ENCODE measurements around the gene CSAD.

The CSAD gene

DNA sequence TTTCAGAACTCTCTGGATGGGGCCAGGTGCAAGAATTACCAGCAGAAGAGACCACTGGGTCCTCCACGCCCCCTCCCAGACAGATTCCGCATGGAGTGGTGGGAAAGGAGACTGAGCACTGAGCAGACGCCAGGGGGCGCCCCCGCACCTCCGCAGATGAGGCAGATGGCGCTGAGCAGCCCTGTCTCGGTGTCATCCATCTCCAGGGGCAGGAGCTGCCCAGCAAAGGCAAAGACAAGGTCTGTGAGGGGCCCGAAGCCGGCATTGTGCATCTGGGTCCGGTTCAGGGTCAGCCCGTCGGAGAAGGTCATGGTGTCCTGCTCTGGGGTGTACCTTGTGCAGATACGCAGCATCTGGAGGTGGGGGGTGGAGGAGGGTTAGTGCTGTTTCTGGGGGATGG is 32.6 kb upstream of the CSAD start:
- peak; percentile 96 for ATAC-seq
- TF ChIP-seq ZNF70 (CRISPR knock-in tag; IDR thresholded peaks at IDR 0.05) (no peak), ZC3H10 (CRISPR knock-in tag; IDR thresholded peaks at IDR 0.05) (no peak), CSDC2 (CRISPR knock-in tag; IDR thresholded peaks at IDR 0.05) (no peak), ZNF8 (CRISPR knock-in tag; IDR thresholded peaks at IDR 0.05) (no peak), GLIS3 (CRISPR knock-in tag; IDR thresholded peaks at IDR 0.05) (no peak), TCF4 (CRISPR knock-in tag; IDR thresholded peaks at IDR 0.05; ENCODE audit: borderline replicate concordance) (no peak), ZNF565 (CRISPR knock-in tag; conservative IDR thresholded peaks at IDR 0.05; ENCODE audit: low read depth) (no peak), TOX (CRISPR knock-in tag; IDR thresholded peaks at IDR 0.05; ENCODE audit: borderline replicate concordance) (no peak), ZFP3 (CRISPR knock-in tag; IDR thresholded peaks at IDR 0.05) (no peak), ZFP30 (CRISPR knock-in tag; IDR thresholded peaks at IDR 0.05) (no peak), RARB (CRISPR knock-in tag; IDR thresholded peaks at IDR 0.05) (no peak), ARNTL (CRISPR knock-in tag; IDR thresholded peaks at IDR 0.05; ENCODE audit: borderline replicate concordance, low read depth) (no peak), OSR1 (CRISPR knock-in tag; IDR thresholded peaks at IDR 0.05) (no peak), PPARA (CRISPR knock-in tag; IDR thresholded peaks at IDR 0.05; ENCODE audit: borderline replicate concordance) (no peak), BACH2 (CRISPR knock-in tag; IDR thresholded peaks at IDR 0.05; ENCODE audit: borderline replicate concordance) (no peak), ESRRG (CRISPR knock-in tag; IDR thresholded peaks at IDR 0.05) (no peak)
- TF ChIP-seq, protein P1, sequence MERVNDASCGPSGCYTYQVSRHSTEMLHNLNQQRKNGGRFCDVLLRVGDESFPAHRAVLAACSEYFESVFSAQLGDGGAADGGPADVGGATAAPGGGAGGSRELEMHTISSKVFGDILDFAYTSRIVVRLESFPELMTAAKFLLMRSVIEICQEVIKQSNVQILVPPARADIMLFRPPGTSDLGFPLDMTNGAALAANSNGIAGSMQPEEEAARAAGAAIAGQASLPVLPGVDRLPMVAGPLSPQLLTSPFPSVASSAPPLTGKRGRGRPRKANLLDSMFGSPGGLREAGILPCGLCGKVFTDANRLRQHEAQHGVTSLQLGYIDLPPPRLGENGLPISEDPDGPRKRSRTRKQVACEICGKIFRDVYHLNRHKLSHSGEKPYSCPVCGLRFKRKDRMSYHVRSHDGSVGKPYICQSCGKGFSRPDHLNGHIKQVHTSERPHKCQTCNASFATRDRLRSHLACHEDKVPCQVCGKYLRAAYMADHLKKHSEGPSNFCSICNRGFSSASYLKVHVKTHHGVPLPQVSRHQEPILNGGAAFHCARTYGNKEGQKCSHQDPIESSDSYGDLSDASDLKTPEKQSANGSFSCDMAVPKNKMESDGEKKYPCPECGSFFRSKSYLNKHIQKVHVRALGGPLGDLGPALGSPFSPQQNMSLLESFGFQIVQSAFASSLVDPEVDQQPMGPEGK (CRISPR knock-in tag; IDR thresholded peaks at IDR 0.05; ENCODE audit: borderline replicate concordance), result no peak
- TF ChIP-seq, protein P2, sequence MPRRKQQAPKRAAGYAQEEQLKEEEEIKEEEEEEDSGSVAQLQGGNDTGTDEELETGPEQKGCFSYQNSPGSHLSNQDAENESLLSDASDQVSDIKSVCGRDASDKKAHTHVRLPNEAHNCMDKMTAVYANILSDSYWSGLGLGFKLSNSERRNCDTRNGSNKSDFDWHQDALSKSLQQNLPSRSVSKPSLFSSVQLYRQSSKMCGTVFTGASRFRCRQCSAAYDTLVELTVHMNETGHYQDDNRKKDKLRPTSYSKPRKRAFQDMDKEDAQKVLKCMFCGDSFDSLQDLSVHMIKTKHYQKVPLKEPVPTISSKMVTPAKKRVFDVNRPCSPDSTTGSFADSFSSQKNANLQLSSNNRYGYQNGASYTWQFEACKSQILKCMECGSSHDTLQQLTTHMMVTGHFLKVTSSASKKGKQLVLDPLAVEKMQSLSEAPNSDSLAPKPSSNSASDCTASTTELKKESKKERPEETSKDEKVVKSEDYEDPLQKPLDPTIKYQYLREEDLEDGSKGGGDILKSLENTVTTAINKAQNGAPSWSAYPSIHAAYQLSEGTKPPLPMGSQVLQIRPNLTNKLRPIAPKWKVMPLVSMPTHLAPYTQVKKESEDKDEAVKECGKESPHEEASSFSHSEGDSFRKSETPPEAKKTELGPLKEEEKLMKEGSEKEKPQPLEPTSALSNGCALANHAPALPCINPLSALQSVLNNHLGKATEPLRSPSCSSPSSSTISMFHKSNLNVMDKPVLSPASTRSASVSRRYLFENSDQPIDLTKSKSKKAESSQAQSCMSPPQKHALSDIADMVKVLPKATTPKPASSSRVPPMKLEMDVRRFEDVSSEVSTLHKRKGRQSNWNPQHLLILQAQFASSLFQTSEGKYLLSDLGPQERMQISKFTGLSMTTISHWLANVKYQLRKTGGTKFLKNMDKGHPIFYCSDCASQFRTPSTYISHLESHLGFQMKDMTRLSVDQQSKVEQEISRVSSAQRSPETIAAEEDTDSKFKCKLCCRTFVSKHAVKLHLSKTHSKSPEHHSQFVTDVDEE (CRISPR knock-in tag; IDR thresholded peaks at IDR 0.05), result no peak

DNA sequence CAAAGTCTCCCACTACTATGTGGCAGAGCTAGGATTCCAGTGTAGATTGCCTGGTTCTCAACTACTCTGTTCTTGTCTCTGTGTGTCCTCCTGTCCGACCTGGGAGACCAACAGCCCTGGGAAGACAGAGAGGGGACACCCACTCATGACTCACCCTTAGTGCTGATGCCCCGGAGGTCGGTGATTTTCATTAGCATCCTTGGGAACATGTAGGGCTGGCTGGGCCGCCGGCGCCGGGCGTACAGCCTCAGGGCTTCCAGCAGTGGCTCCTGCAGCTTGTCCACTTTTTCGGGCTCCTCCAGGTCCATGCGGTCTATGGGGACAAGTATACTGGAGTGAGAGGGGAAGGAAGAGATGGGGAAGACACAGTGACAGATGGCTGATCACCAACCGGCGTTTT is 32.2 kb upstream of the CSAD start:
- ATAC-seq, result peak; percentile 6; the same call in 2 of the 3 replicates

More for the DNA sequence above, 32.2 kb upstream of the CSAD start:
- no peak for TF ChIP-seq ZNF565 (CRISPR knock-in tag; conservative IDR thresholded peaks at IDR 0.05; ENCODE audit: low read depth)
- TF ChIP-seq CSDC2 (CRISPR knock-in tag; IDR thresholded peaks at IDR 0.05), result no peak
- no peak for TF ChIP-seq ESRRG (CRISPR knock-in tag; IDR thresholded peaks at IDR 0.05)
- TF ChIP-seq, protein P3, sequence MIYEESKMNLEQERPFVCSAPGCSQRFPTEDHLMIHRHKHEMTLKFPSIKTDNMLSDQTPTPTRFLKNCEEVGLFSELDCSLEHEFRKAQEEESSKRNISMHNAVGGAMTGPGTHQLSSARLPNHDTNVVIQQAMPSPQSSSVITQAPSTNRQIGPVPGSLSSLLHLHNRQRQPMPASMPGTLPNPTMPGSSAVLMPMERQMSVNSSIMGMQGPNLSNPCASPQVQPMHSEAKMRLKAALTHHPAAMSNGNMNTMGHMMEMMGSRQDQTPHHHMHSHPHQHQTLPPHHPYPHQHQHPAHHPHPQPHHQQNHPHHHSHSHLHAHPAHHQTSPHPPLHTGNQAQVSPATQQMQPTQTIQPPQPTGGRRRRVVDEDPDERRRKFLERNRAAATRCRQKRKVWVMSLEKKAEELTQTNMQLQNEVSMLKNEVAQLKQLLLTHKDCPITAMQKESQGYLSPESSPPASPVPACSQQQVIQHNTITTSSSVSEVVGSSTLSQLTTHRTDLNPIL (CRISPR knock-in tag; IDR thresholded peaks at IDR 0.05; ENCODE audit: low read depth), result no peak
- no peak for TF ChIP-seq ARNTL (CRISPR knock-in tag; IDR thresholded peaks at IDR 0.05; ENCODE audit: borderline replicate concordance, low read depth)
- TF ChIP-seq TOX (CRISPR knock-in tag; IDR thresholded peaks at IDR 0.05; ENCODE audit: borderline replicate concordance), result no peak
- no peak for TF ChIP-seq ZFP3 (CRISPR knock-in tag; IDR thresholded peaks at IDR 0.05)
- no peak for TF ChIP-seq ZFP30 (CRISPR knock-in tag; IDR thresholded peaks at IDR 0.05)
- TF ChIP-seq OSR1 (CRISPR knock-in tag; IDR thresholded peaks at IDR 0.05), result no peak
- TF ChIP-seq ZC3H10 (CRISPR knock-in tag; IDR thresholded peaks at IDR 0.05), result no peak
- TF ChIP-seq, protein P4, sequence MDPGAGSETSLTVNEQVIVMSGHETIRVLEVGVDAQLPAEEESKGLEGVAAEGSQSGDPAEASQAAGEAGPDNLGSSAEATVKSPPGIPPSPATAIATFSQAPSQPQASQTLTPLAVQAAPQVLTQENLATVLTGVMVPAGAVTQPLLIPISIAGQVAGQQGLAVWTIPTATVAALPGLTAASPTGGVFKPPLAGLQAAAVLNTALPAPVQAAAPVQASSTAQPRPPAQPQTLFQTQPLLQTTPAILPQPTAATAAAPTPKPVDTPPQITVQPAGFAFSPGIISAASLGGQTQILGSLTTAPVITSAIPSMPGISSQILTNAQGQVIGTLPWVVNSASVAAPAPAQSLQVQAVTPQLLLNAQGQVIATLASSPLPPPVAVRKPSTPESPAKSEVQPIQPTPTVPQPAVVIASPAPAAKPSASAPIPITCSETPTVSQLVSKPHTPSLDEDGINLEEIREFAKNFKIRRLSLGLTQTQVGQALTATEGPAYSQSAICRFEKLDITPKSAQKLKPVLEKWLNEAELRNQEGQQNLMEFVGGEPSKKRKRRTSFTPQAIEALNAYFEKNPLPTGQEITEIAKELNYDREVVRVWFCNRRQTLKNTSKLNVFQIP (CRISPR knock-in tag; IDR thresholded peaks at IDR 0.05; ENCODE audit: borderline replicate concordance, low read depth), result no peak

Measured in SK-N-SH treated with all-trans-retinoic acid at 6 μM for 48 hours (cell line).